HG03060 (cell line): ENCODE measurements around the gene GALNT12.

Experiments used
- ATAC-seq: cut with Tn5 transposase; IDR thresholded peaks from one replicate; pipeline ENCODE4 v1.9.1; 2021; ENCODE audit warnings: low read depth, moderate number of reproducible peaks; ENCODE audit not compliant: unreplicated experiment

GALNT12 gene

GRCh38 chr9:98781588-98782383 lies 25.7 kb upstream of the GALNT12 start:
- no peak for ATAC-seq

- no peak for ATAC-seq
Observed at GRCh38 chr9:98783518-98784226, 23.8 kb upstream of the GALNT12 start.

GRCh38 chr9:98784831-98785806 lies 22.4 kb upstream of the GALNT12 start:
- ATAC-seq, result no peak

GRCh38 chr9:98786750-98787510 lies 20.5 kb upstream of the GALNT12 start:
- ATAC-seq, result no peak

GRCh38 chr9:98787766-98788335 lies 19.6 kb upstream of the GALNT12 start:
- ATAC-seq, result no peak

- ATAC-seq, result no peak
Observed at GRCh38 chr9:98789483-98790133, 17.9 kb upstream of the GALNT12 start.

- ATAC-seq, result no peak
Observed at GRCh38 chr9:98790134-98790841, 17.2 kb upstream of the GALNT12 start.

- ATAC-seq, result no peak
Observed at GRCh38 chr9:98790842-98791607, 16.4 kb upstream of the GALNT12 start.

GRCh38 chr9:98791608-98792490 lies 15.6 kb upstream of the GALNT12 start:
- ATAC-seq, result no peak

GRCh38 chr9:98793031-98793430 lies 14.4 kb upstream of the GALNT12 start:
- no peak for ATAC-seq

- ATAC-seq, result no peak
Observed at GRCh38 chr9:98794802-98795201, 12.7 kb upstream of the GALNT12 start.

GRCh38 chr9:98795295-98795955 lies 12.0 kb upstream of the GALNT12 start:
- ATAC-seq, result no peak

- ATAC-seq, result peak; percentile 6
Observed at GRCh38 chr9:98795970-98796363, 11.5 kb upstream of the GALNT12 start.

GRCh38 chr9:98796364-98797101 lies 10.9 kb upstream of the GALNT12 start, which contains the start of gene ANKS6:
TSS of gene ANKS6 (minus strand) at chr9:98796555. CDS start at chr9:98796491, 64 bp downstream.
- peak; percentile 63 for ATAC-seq

- no peak for ATAC-seq
Observed at GRCh38 chr9:98797491-98797890, 10.0 kb upstream of the GALNT12 start.

- no peak for ATAC-seq
Observed at GRCh38 chr9:98798254-98798653, 9.2 kb upstream of the GALNT12 start.
